ENCODE measurements around the gene FAM168B.

DNA sequence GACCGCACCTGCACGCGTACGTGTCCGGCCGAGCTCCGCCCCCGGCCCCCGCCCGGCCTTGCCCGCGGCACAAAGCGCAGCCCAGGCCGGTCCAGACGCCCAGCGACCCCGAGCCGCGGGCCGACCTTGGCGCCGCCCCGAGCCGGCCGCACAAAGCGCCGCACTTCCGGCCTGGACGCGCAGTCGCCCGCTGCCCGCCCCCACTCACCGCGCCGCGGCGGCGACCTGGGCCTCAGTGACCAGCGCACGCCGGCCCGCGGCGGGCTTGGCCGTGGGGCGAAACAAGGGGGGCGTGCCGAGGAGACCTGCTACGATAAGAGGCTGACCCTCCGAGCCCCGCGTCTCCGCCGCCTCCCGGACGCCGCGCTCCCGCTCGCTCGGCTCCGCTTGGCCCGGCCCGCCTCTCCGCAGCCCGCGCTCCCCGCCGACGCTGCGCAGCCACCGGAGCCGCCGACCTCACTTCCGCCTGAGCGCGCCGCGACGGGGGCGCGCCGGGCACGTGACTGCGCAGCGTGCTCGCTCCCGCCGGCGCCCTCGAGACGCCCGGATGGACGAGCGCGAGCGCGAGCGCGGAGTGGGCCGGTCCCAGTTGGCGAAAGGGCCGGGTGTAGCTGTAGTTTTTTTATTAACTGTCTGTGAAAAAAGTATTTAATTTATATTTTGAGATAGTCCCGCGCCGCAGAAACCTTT, at the start of gene FAM168B:
- TF ChIP-seq, protein P1, sequence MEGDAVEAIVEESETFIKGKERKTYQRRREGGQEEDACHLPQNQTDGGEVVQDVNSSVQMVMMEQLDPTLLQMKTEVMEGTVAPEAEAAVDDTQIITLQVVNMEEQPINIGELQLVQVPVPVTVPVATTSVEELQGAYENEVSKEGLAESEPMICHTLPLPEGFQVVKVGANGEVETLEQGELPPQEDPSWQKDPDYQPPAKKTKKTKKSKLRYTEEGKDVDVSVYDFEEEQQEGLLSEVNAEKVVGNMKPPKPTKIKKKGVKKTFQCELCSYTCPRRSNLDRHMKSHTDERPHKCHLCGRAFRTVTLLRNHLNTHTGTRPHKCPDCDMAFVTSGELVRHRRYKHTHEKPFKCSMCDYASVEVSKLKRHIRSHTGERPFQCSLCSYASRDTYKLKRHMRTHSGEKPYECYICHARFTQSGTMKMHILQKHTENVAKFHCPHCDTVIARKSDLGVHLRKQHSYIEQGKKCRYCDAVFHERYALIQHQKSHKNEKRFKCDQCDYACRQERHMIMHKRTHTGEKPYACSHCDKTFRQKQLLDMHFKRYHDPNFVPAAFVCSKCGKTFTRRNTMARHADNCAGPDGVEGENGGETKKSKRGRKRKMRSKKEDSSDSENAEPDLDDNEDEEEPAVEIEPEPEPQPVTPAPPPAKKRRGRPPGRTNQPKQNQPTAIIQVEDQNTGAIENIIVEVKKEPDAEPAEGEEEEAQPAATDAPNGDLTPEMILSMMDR (IDR thresholded peaks at IDR 0.05; ENCODE audit: low read length), result no peak
- TF ChIP-seq EZH2phosphoT487 (IDR thresholded peaks at IDR 0.05; ENCODE audit: low read length), result no peak

Measured in MM.1S (cell line).